Upper lobe of right lung (tissue), 1 donor: ENCODE data around the gene SLC39A12. TPM values are rescaled to one million over a fixed set of nuclear protein-coding genes. Genes with fewer than 3 reads are reported as not detected.

Experiments
- ATAC-seq: fragments of 200-7000 bp; cut with Tn5 transposase; one replicate; pipeline ENCODE4 v1.9.1; 2020; ENCODE audit warnings: mild to moderate bottlenecking, moderate library complexity
- DNase-seq: peaks from one replicate; pipeline ENCODE4 v3.0.0-alpha.2; 2020
- H3K27ac ChIP-seq: fragments of 200-600 bp; one replicate; pipeline ENCODE4 v1.8.0; 2022
- H3K27me3 ChIP-seq: fragments of 200-600 bp; one replicate; pipeline ENCODE4 v1.8.0; 2022; ENCODE audit warnings: mild to moderate bottlenecking
- H3K36me3 ChIP-seq: fragments of 200-600 bp; one replicate; pipeline ENCODE4 v1.8.0; 2022
- H3K4me1 ChIP-seq: fragments of 200-600 bp; one replicate; pipeline ENCODE4 v1.8.0; 2022
- H3K4me3 ChIP-seq: fragments of 200-600 bp; one replicate; pipeline ENCODE4 v1.8.0; 2022; ENCODE audit warnings: mild to moderate bottlenecking
- H3K9me3 ChIP-seq: fragments of 200-600 bp; one replicate; pipeline ENCODE4 v1.8.0; 2022
- intact Hi-C: fragments of 100-400 bp; cut with DNase I; formaldehyde crosslinking; loops from one replicate; pipeline ENCODE4 v1.11.0; 2022
- total RNA-seq: library from RNA; stranded (reverse); fragmentation: NEBNext Ultra II Directional; extraction: Animal tissue kit (Norgen Biotek cat#: 25700); gene quantifications from one replicate; pipeline ENCODE4 v1.2.1, GENCODE V29; 2021
- TF ChIP-seq, protein P1 (sequence below): fragments of 200-600 bp; IDR thresholded peaks from one replicate; pipeline ENCODE4 v1.8.0; 2022; ENCODE audit warnings: antibody characterized with exemption
- donor health status: DM: no; HTN: yes; CAD: no; lungs with severe emphysema.

The SLC39A12 gene
- total RNA-seq, 1 donor from 2014 or later = 0.29 TPM

DNA sequence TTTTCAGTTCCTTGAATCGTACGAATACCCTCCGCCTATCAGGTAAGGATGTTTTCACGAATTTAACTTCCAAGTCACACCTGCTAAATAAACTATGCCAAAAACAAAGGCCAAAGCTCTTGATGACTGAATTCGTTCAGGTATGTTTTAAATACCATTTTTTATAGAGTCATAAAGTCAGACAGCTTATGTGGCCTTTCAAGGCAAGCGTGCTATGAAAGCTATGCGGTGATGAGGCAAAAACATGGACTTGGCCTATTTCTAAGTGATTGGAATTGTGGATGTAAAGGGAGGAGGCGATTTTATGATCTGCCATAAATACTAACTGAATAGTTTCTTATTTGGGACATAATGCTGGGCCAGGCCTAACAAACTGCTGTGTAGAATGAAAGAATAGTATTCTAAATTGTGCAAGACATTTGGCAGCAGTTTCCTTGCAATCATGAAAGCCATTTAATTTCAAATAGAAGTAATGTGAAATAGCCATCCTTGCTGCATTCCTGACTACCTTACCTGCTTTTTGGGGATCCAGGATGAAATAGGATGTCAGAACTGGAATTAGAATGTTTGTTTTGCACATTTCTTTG, 14.0 kb downstream of the SLC39A12 start:
- H3K4me3 ChIP-seq = no peak overlapping the region
- ATAC-seq (no peak), DNase-seq (no peak)
- no peak overlapping the region for H3K27ac ChIP-seq
- TF ChIP-seq, protein P1, sequence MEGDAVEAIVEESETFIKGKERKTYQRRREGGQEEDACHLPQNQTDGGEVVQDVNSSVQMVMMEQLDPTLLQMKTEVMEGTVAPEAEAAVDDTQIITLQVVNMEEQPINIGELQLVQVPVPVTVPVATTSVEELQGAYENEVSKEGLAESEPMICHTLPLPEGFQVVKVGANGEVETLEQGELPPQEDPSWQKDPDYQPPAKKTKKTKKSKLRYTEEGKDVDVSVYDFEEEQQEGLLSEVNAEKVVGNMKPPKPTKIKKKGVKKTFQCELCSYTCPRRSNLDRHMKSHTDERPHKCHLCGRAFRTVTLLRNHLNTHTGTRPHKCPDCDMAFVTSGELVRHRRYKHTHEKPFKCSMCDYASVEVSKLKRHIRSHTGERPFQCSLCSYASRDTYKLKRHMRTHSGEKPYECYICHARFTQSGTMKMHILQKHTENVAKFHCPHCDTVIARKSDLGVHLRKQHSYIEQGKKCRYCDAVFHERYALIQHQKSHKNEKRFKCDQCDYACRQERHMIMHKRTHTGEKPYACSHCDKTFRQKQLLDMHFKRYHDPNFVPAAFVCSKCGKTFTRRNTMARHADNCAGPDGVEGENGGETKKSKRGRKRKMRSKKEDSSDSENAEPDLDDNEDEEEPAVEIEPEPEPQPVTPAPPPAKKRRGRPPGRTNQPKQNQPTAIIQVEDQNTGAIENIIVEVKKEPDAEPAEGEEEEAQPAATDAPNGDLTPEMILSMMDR = no peak
- H3K27me3 ChIP-seq = no peaks in the 10 kb centered on the region
- no peaks in the 10 kb centered on the region for H3K36me3 ChIP-seq
- H3K4me1 ChIP-seq = no peaks in the 10 kb centered on the region
- no peaks in the 10 kb centered on the region for H3K9me3 ChIP-seq
- intact Hi-C loops = no loop called here

DNA sequence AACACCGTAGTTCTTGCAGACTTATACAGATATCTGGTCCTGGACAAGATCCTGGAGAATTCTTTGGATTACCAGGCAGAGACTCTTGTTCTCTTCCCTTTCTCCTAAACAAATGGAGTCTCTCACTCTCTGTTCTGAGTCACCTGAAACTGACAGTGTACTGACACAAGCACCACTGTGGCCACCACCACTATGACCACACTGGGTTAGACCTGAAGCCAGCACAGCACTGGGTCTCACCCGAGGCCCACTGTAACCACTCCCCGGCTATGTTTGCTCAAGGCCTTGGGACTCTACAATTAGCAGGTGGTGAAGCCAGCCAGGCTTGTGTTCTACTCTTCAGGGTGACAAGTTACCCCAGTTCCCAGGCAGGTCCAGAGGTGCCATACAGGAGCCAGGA, 22.8 kb downstream of the SLC39A12 start:
- H3K4me1 ChIP-seq = no peaks in the 10 kb centered on the region
- intact Hi-C loops = no loop called here
- no peak overlapping the region for H3K27ac ChIP-seq
- H3K9me3 ChIP-seq = no peaks in the 10 kb centered on the region
- no peak overlapping the region for H3K4me3 ChIP-seq
- no peak for ATAC-seq
- no peaks in the 10 kb centered on the region for H3K36me3 ChIP-seq
- TF ChIP-seq, protein P1 = no peak
- H3K27me3 ChIP-seq = no peaks in the 10 kb centered on the region
- no peak for DNase-seq

DNA sequence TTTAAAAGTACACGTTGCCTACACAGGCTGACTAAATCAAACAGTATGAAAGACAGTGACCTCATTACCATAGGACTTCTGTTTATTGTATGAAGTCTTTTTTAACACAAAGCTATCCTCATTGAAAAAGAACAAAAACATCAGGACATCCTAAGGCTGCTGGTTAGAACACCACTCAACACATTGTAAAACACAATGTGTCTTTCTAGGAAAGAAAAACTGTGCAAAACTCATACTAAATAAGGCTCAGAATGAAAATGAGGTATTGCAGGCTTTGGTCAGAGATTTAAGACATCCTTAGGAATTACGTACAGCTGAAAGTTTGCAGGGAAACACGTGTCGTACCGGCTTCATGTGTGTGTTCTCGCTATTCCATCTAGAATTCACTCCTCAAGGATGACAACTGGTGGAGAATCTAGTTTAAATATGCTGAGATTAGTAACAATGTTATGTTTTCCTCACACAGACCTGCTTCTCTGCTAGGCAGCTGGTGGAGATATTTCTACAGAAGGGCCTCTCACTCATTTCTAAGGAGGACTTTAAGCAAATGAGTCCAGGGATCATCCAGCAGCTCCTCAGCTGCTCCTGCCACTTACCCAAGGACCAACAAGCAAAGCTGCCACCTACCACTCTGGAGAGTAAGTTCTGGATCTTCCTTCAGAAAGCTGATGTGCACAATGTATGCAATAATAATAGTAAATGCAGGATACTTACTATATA, 29.3 kb downstream of the SLC39A12 start:
- no peaks in the 10 kb centered on the region for H3K36me3 ChIP-seq
- H3K27ac ChIP-seq = no peak overlapping the region
- no peaks in the 10 kb centered on the region for H3K4me1 ChIP-seq
- no peak for ATAC-seq
- H3K9me3 ChIP-seq = no peaks in the 10 kb centered on the region
- intact Hi-C loops = no loop called here
- TF ChIP-seq, protein P1 = no peak
- no peaks in the 10 kb centered on the region for H3K27me3 ChIP-seq
- no peak for DNase-seq
- no peak overlapping the region for H3K4me3 ChIP-seq

DNA sequence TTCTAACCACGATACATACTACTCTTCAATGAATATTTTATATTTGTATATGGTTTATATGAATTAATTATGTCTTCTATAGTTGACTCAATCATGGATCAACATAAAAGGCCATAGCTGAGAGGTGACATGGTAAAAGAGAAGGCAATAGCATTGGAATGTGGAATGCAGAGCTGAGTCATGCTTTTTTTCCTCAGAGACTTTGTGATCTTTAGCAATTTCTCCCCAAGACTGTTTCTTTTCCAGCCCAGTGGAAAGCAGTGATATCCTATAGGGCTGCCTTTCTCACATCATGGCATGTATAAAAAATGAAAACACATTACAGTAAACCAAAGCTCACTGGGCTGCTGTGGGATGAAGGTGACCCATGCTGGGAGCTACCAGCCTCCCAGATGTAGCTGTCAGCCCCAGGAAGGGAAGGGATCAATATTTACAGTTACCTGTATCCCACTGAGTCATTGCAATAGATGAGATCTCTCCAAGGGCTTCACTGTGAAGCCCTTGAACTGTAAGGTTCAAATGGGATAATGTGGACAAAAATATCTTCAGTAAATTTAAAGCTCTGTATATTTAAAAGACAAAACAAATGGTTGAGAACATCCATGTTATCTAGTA, 30.2 kb downstream of the SLC39A12 start:
- no peak for ATAC-seq
- Histone ChIP-seq H3K27ac (no peak overlapping the region), H3K4me3 (no peak overlapping the region), H3K9me3 (no peaks in the 10 kb centered on the region), H3K27me3 (no peaks in the 10 kb centered on the region), H3K4me1 (no peaks in the 10 kb centered on the region), H3K36me3 (no peaks in the 10 kb centered on the region)
- intact Hi-C loops = no loop called here
- TF ChIP-seq, protein P1 = no peak
- no peak for DNase-seq

DNA sequence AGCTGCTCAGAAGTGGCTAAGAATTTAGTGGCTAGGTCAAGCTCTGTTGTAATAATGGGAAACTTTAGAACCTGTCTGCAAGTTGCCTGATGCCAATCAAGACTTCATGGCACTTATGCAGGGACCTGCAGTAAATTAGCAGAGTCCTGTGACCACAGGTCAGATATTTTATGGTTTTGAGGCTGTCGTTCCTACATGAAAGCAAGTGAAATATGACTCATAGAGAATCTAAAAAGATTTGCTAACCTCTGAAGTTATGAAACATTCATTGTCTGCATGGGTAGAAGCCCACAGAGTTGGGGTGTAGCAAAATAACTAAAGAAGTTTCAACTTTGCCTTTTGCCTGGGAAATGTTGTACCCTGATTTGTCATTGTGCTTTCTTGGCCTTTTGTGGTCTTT, 32.3 kb downstream of the SLC39A12 start:
- DNase-seq (no peak), ATAC-seq (no peak)
- no peaks in the 10 kb centered on the region for H3K27me3 ChIP-seq
- H3K36me3 ChIP-seq = no peaks in the 10 kb centered on the region
- TF ChIP-seq, protein P1 = no peak
- no peaks in the 10 kb centered on the region for H3K9me3 ChIP-seq
- H3K4me1 ChIP-seq = no peaks in the 10 kb centered on the region
- no peak overlapping the region for H3K27ac ChIP-seq
- intact Hi-C loops = no loop called here
- no peak overlapping the region for H3K4me3 ChIP-seq
